Thyroid gland (tissue), 4 donors: ENCODE results near the gene ROM1. TPM values are rescaled to one million over a fixed set of nuclear protein-coding genes. Genes with fewer than 3 reads are reported as not detected.

Experiments
- DNase-seq, 2 donors: peaks; one replicate each; pipeline ENCODE4 v3.0.0-alpha.2; 2019
- H3K27ac ChIP-seq, 3 donors: fragments of 200-600 bp; sonication (generic); 1 replicate in 2 of 3; 2 replicates in 1 of 3; pipeline ENCODE4 v1.5.1; 2016 to 2019; ENCODE audit warnings: mild to moderate bottlenecking in 1 of 3, moderate library complexity in 1 of 3
- H3K27me3 ChIP-seq: fragments of 200-600 bp; sonication (generic); one replicate; pipeline ENCODE4 v1.5.1; 2019
- H3K36me3 ChIP-seq, 2 donors: fragments of 200-600 bp; sonication (generic); one replicate each; pipeline ENCODE4 v1.5.1; 2016 to 2019
- H3K4me1 ChIP-seq, 2 donors: fragments of 200-600 bp; sonication (generic); one replicate each; pipeline ENCODE4 v1.5.1; 2017 to 2019
- H3K4me3 ChIP-seq, 3 donors: fragments of 200-600 bp; sonication (generic); replicated peaks in 1 of 3; 1 replicate in 2 of 3; 2 replicates in 1 of 3; pipeline ENCODE4 v1.5.1; 2016; ENCODE audit warnings: mild to moderate bottlenecking in 1 of 3
- H3K9me3 ChIP-seq: fragments of 200-600 bp; sonication (generic); one replicate; pipeline ENCODE4 v1.5.1; 2017
- CTCF ChIP-seq, 6 experiments: fragments of 200-600 bp in 3 of 6; fragments of 450-650 bp in 3 of 6; sonication (generic) in 3 of 6; IDR thresholded peaks; one replicate each; pipeline ENCODE4 v1.5.1; 2016 to 2019; ENCODE audit warnings: antibody characterized with exemption in 6 of 6, mild to moderate bottlenecking in 2 of 6, inconsistent platforms in 1 of 6, moderate library complexity in 1 of 6
- POLR2A ChIP-seq, 2 donors: fragments of 450-650 bp; IDR thresholded peaks; one replicate each; pipeline ENCODE4 v1.6.1; 2017; ENCODE audit warnings: antibody characterized with exemption in 2 of 2, mild to moderate bottlenecking in 2 of 2, moderate library complexity in 1 of 2
- WGBS, 2 donors: methylation state at CpG; one replicate each; pipeline ENCODE4 v1.1.5; 2017; 5-methylcytosine and 5-hydroxymethylcytosine counted together
- intact Hi-C: fragments of 100-400 bp; cut with DNase I; formaldehyde crosslinking; loops from one replicate; pipeline ENCODE4 v1.15.1; 2023
- total RNA-seq, 4 donors: library from RNA; depleted of rRNA; stranded (reverse); fragments of >200 nt; gene quantifications; one replicate each; pipeline ENCODE4 v1.2.3, GENCODE V29; 2016

ROM1 gene
- total RNA-seq, 4 donors from 2014 or later: 2.5 to 7.0 (median 5.2) TPM

GRCh38 chr11:62595124-62595523 is 17.9 kb upstream of the ROM1 start:
- peaks cover 19 to 32% of the 10 kb centered on the region in 2 donors for H3K4me1 ChIP-seq
- WGBS, 2 donors: 86 to 88% methylated on average over 8 of the region's 8 CpGs
- TF ChIP-seq CTCF (IDR thresholded peaks at IDR 0.05) (no peak), POLR2A (IDR thresholded peaks at IDR 0.05) (no peak)
- H3K27ac ChIP-seq: no peak overlapping the region
- DNase-seq: no peak
- H3K27me3 ChIP-seq: no peaks in the 10 kb centered on the region
- no peak overlapping the region for H3K4me3 ChIP-seq
- H3K9me3 ChIP-seq: no peaks in the 10 kb centered on the region
- H3K36me3 ChIP-seq: peaks cover 48 to 51% of the 10 kb centered on the region in 2 donors
- intact Hi-C loops: no loop called here

GRCh38 chr11:62599069-62599696 is 13.9 kb upstream of the ROM1 start:
- Histone ChIP-seq H3K4me1 (peaks cover 19 to 21% of the 10 kb centered on the region in 2 donors), H3K27me3 (no peaks in the 10 kb centered on the region), H3K27ac (peak overlapping the region in 2 of 3 donors; percentile 24 to 45), H3K36me3 (peaks cover 40 to 42% of the 10 kb centered on the region in 2 donors), H3K9me3 (no peaks in the 10 kb centered on the region), H3K4me3 (peak overlapping the region in 1 of 3 donors; percentile 9)
- intact Hi-C loops: no loop called here
- peak; percentile 80 to 85 for DNase-seq
- 59% methylated on average over 6 to 7 of the region's 7 CpGs for WGBS, 2 donors
- no peak for TF ChIP-seq CTCF (IDR thresholded peaks at IDR 0.05)
- TF ChIP-seq POLR2A (IDR thresholded peaks at IDR 0.05): no peak

- intact Hi-C loops: no loop called here
- no peak for DNase-seq
- 64 to 69% methylated on average over 5 of the region's 5 CpGs for WGBS, 2 donors
- H3K9me3 ChIP-seq: no peaks in the 10 kb centered on the region
- TF ChIP-seq POLR2A (IDR thresholded peaks at IDR 0.05): no peak
- no peak for TF ChIP-seq CTCF (IDR thresholded peaks at IDR 0.05)
- H3K36me3 ChIP-seq: peaks cover 34 to 36% of the 10 kb centered on the region in 2 donors
- H3K4me3 ChIP-seq: peak overlapping the region in 1 of 3 donors; percentile 86
- H3K27me3 ChIP-seq: no peaks in the 10 kb centered on the region
- peaks cover 19 to 21% of the 10 kb centered on the region in 2 donors for H3K4me1 ChIP-seq
- peak overlapping the region in 1 of 3 donors; percentile 45 for H3K27ac ChIP-seq
Observed at GRCh38 chr11:62599901-62600300, 13.2 kb upstream of the ROM1 start.

- Histone ChIP-seq H3K27me3 (no peaks in the 10 kb centered on the region), H3K36me3 (peaks cover 28 to 33% of the 10 kb centered on the region in 2 donors), H3K9me3 (no peaks in the 10 kb centered on the region), H3K4me1 (peaks cover 19 to 21% of the 10 kb centered on the region in 2 donors), H3K27ac (peak overlapping the region; percentile 82 to 95 (median 86)), H3K4me3 (peak overlapping the region; percentile 86 to 96 (median 87))
- TF ChIP-seq CTCF (IDR thresholded peaks at IDR 0.05): no peak
- no peak for TF ChIP-seq POLR2A (IDR thresholded peaks at IDR 0.05)
- intact Hi-C loops: no loop called here
- WGBS, 2 donors: 5 to 6% methylated on average over 14 to 16 of the region's 26 CpGs
- no peak for DNase-seq
Observed at GRCh38 chr11:62600367-62601121, 12.5 kb upstream of the ROM1 start.

GRCh38 chr11:62601122-62601371 is 12.0 kb upstream of the ROM1 start:
- Histone ChIP-seq H3K36me3 (peaks cover 23 to 30% of the 10 kb centered on the region in 2 donors), H3K4me1 (peaks cover 19 to 21% of the 10 kb centered on the region in 2 donors), H3K27me3 (no peaks in the 10 kb centered on the region), H3K27ac (peak overlapping the region; percentile 82 to 95 (median 86)), H3K4me3 (peak overlapping the region; percentile 86 to 96 (median 87)), H3K9me3 (no peaks in the 10 kb centered on the region)
- peak; percentile 64 to 65 for DNase-seq
- TF ChIP-seq POLR2A (IDR thresholded peaks at IDR 0.05) (no peak), CTCF (IDR thresholded peaks at IDR 0.05) (no peak)
- intact Hi-C loops: no loop called here
- 1% methylated on average over 17 of the region's 30 CpGs; no CpG with 5 or more reads in 1 of the 2 donors for WGBS, 2 donors
